HG02798 (cell line): ENCODE data around the gene SIGLEC10.
A peak's percentile ranks its signal among the peaks of the same experiment; 100 is the strongest.
"Not testable (repeated sequence)": the region's sequence is repeated elsewhere in the genome, so short reads cannot be mapped to it uniquely, and the experiment has no call there.

Experiments used
- ATAC-seq: cut with Tn5 transposase; IDR thresholded peaks from one replicate; pipeline ENCODE4 v1.9.1; 2021; ENCODE audit warnings: mild to moderate bottlenecking; ENCODE audit not compliant: unreplicated experiment, poor library complexity

The SIGLEC10 gene

GRCh38 chr19:51398096-51398704, 19.2 kb downstream of the SIGLEC10 start:
- ATAC-seq: no peak

- ATAC-seq: not testable (repeated sequence)
These were observed 20.0 kb downstream of the SIGLEC10 start for GRCh38 chr19:51397453-51397852.

- no peak for ATAC-seq
These were observed 21.3 kb downstream of the SIGLEC10 start for GRCh38 chr19:51396175-51396574.

- ATAC-seq: peak; percentile 89
These were observed 23.2 kb downstream of the SIGLEC10 start for GRCh38 chr19:51394050-51394836.

GRCh38 chr19:51392701-51393100, 24.7 kb downstream of the SIGLEC10 start:
- ATAC-seq: no peak

- no peak for ATAC-seq
These were observed 26.3 kb downstream of the SIGLEC10 start for GRCh38 chr19:51391073-51391611.

- ATAC-seq: no peak
These were observed 28.3 kb downstream of the SIGLEC10 start for GRCh38 chr19:51389143-51389542.

GRCh38 chr19:51387924-51388389, 29.5 kb downstream of the SIGLEC10 start, which contains the start of gene LIM2:
Gene LIM2, minus strand, starts transcription at chr19:51387974. Its CDS starts 531 bp downstream, at chr19:51387443.
- no peak for ATAC-seq

GRCh38 chr19:51386882-51387520, 30.4 kb downstream of the SIGLEC10 start:
- no peak for ATAC-seq

- no peak for ATAC-seq
These were observed 35.4 kb downstream of the SIGLEC10 start for GRCh38 chr19:51382004-51382403.

- no peak for ATAC-seq
These were observed 37.1 kb downstream of the SIGLEC10 start for GRCh38 chr19:51380379-51380778.

- ATAC-seq: no peak
These were observed 40.0 kb downstream of the SIGLEC10 start for GRCh38 chr19:51377422-51377821.

GRCh38 chr19:51375504-51376221, 41.8 kb downstream of the SIGLEC10 start:
- no peak for ATAC-seq

GRCh38 chr19:51372649-51373504, 44.6 kb downstream of the SIGLEC10 start, which contains the start of gene NKG7:
Gene NKG7, minus strand, starts transcription at chr19:51372654. Its CDS starts 119 bp downstream, at chr19:51372535.
- no peak for ATAC-seq

GRCh38 chr19:51372021-51372648, 45.3 kb downstream of the SIGLEC10 start:
- no peak for ATAC-seq

- ATAC-seq: no peak
These were observed 46.2 kb downstream of the SIGLEC10 start for GRCh38 chr19:51371186-51371690.

- ATAC-seq: no peak
These were observed 47.2 kb downstream of the SIGLEC10 start for GRCh38 chr19:51370230-51370629.
